Suprapubic skin (tissue), 4 donors: ENCODE results near the gene GMDS.

Source experiments
- CTCF ChIP-seq, 2 donors: fragments of 200-600 bp in 1 of 2; fragments of 450-650 bp in 1 of 2; sonication (generic) in 1 of 2; IDR thresholded peaks; one replicate each; pipeline ENCODE4 v1.5.1; 2016 to 2019; ENCODE audit warnings: antibody characterized with exemption in 2 of 2, mild to moderate bottlenecking in 1 of 2, moderate library complexity in 1 of 2
- EP300 ChIP-seq: sonication (generic); formaldehyde crosslinking; IDR thresholded peaks from one replicate; pipeline ENCODE4 v1.6.1; 2017; ENCODE audit warnings: antibody characterized with exemption
- POLR2A ChIP-seq, 2 donors: fragments of 450-650 bp; IDR thresholded peaks; one replicate each; pipeline ENCODE4 v1.6.1; 2017; ENCODE audit warnings: antibody characterized with exemption in 2 of 2, mild to moderate bottlenecking in 2 of 2, moderate library complexity in 2 of 2
- POLR2AphosphoS5 ChIP-seq, 3 donors: sonication (generic); formaldehyde crosslinking; IDR thresholded peaks; one replicate each; pipeline ENCODE4 v1.6.1; 2017; ENCODE audit warnings: antibody characterized with exemption in 3 of 3

- TF ChIP-seq POLR2AphosphoS5 (IDR thresholded peaks at IDR 0.05) (no peak), CTCF (IDR thresholded peaks at IDR 0.05) (no peak), EP300 (no peak), POLR2A (IDR thresholded peaks at IDR 0.05) (no peak)
Observed at GRCh38 chr6:1913577-1913976, 331.8 kb downstream of the GMDS start.
